Measurements from ENCODE around the gene SLC1A2. TPM values are rescaled to one million over a fixed set of nuclear protein-coding genes. Genes with fewer than 3 reads are reported as not detected.

Gene SLC1A2
- total RNA-seq, 1 donor from 2014 or later, result 54.3 TPM

GRCh38 chr11:35340715-35341114 lies 78.6 kb downstream of the SLC1A2 start:
- Mint-ChIP-seq H3K36me3 (ENCODE audit: unreplicated experiment) (no peaks in the 10 kb centered on the region), H3K27me3 (ENCODE audit: unreplicated experiment) (no peaks in the 10 kb centered on the region), H3K27ac (ENCODE audit: unreplicated experiment) (no peak overlapping the region), H3K9me3 (ENCODE audit: unreplicated experiment) (no peaks in the 10 kb centered on the region), H3K4me1 (ENCODE audit: low read depth, unreplicated experiment) (peaks cover 9% of the 10 kb centered on the region), H3K4me3 (ENCODE audit: unreplicated experiment) (no peak overlapping the region)
- no peak for DNase-seq
- TF ChIP-seq, protein P1, sequence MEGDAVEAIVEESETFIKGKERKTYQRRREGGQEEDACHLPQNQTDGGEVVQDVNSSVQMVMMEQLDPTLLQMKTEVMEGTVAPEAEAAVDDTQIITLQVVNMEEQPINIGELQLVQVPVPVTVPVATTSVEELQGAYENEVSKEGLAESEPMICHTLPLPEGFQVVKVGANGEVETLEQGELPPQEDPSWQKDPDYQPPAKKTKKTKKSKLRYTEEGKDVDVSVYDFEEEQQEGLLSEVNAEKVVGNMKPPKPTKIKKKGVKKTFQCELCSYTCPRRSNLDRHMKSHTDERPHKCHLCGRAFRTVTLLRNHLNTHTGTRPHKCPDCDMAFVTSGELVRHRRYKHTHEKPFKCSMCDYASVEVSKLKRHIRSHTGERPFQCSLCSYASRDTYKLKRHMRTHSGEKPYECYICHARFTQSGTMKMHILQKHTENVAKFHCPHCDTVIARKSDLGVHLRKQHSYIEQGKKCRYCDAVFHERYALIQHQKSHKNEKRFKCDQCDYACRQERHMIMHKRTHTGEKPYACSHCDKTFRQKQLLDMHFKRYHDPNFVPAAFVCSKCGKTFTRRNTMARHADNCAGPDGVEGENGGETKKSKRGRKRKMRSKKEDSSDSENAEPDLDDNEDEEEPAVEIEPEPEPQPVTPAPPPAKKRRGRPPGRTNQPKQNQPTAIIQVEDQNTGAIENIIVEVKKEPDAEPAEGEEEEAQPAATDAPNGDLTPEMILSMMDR (IDR thresholded peaks at IDR 0.05; ENCODE audit: partially characterized antibody, unreplicated experiment), result no peak

DNA sequence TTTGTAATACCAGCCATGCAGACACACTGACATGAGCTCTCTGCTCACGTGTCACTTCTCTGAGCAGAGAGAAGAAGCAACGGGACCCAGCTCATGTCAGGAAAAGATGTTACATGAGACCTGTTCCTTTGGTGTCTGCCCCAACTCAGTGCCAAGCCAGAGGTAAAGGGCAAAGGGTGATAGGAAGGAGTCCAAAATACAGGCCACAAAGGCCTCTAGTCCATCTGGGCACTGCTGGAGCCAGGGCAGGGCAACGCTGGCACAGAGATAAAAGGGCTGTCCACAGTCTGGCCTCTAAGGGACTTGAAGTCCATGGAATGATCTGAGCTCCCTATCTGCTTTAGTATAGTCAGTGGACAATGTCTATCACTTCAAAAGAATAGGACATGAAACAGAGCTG lies 79.3 kb downstream of the SLC1A2 start:
- H3K27me3 Mint-ChIP-seq (ENCODE audit: unreplicated experiment), result no peaks in the 10 kb centered on the region
- H3K9me3 Mint-ChIP-seq (ENCODE audit: unreplicated experiment), result no peaks in the 10 kb centered on the region
- peaks cover 6% of the 10 kb centered on the region for H3K4me1 Mint-ChIP-seq (ENCODE audit: low read depth, unreplicated experiment)
- no peak for DNase-seq
- H3K36me3 Mint-ChIP-seq (ENCODE audit: unreplicated experiment), result no peaks in the 10 kb centered on the region
- no peak overlapping the region for H3K4me3 Mint-ChIP-seq (ENCODE audit: unreplicated experiment)
- no peak overlapping the region for H3K27ac Mint-ChIP-seq (ENCODE audit: unreplicated experiment)
- TF ChIP-seq, protein P1 (IDR thresholded peaks at IDR 0.05; ENCODE audit: partially characterized antibody, unreplicated experiment), result no peak

GRCh38 chr11:35338921-35339320 lies 80.4 kb downstream of the SLC1A2 start:
- no peak overlapping the region for H3K4me3 Mint-ChIP-seq (ENCODE audit: unreplicated experiment)
- H3K4me1 Mint-ChIP-seq (ENCODE audit: low read depth, unreplicated experiment), result peaks cover 6% of the 10 kb centered on the region
- no peaks in the 10 kb centered on the region for H3K36me3 Mint-ChIP-seq (ENCODE audit: unreplicated experiment)
- no peak for DNase-seq
- no peaks in the 10 kb centered on the region for H3K9me3 Mint-ChIP-seq (ENCODE audit: unreplicated experiment)
- H3K27ac Mint-ChIP-seq (ENCODE audit: unreplicated experiment), result no peak overlapping the region
- no peaks in the 10 kb centered on the region for H3K27me3 Mint-ChIP-seq (ENCODE audit: unreplicated experiment)
- TF ChIP-seq, protein P1 (IDR thresholded peaks at IDR 0.05; ENCODE audit: partially characterized antibody, unreplicated experiment), result no peak

DNA sequence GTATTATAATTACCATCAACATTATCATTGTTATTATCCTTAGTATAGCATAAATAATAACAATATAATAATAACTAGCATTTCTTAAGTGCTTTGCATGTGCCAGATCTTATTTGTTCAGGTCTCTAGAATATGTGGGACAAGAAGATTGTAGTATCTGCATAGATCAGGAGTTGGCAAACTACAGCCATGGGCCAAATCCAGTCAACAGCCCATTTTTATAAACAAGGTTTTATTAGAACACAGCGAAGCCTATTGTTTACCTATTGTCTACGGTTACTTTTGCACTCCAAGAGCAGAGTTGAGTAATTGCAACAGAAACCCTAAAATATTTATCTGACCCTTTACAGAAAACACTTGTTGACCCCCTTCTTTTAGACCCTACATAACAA lies 81.4 kb downstream of the SLC1A2 start:
- TF ChIP-seq, protein P1 (IDR thresholded peaks at IDR 0.05; ENCODE audit: partially characterized antibody, unreplicated experiment), result no peak
- Mint-ChIP-seq H3K4me1 (ENCODE audit: low read depth, unreplicated experiment) (peaks cover 6% of the 10 kb centered on the region), H3K27ac (ENCODE audit: unreplicated experiment) (no peak overlapping the region), H3K4me3 (ENCODE audit: unreplicated experiment) (no peak overlapping the region), H3K9me3 (ENCODE audit: unreplicated experiment) (no peaks in the 10 kb centered on the region), H3K27me3 (ENCODE audit: unreplicated experiment) (no peaks in the 10 kb centered on the region), H3K36me3 (ENCODE audit: unreplicated experiment) (no peaks in the 10 kb centered on the region)
- DNase-seq, result no peak

GRCh38 chr11:35337136-35337913 lies 82.0 kb downstream of the SLC1A2 start:
- H3K9me3 Mint-ChIP-seq (ENCODE audit: unreplicated experiment), result no peaks in the 10 kb centered on the region
- H3K4me1 Mint-ChIP-seq (ENCODE audit: low read depth, unreplicated experiment), result peaks cover 6% of the 10 kb centered on the region
- no peak overlapping the region for H3K27ac Mint-ChIP-seq (ENCODE audit: unreplicated experiment)
- H3K27me3 Mint-ChIP-seq (ENCODE audit: unreplicated experiment), result no peaks in the 10 kb centered on the region
- no peak for DNase-seq
- H3K36me3 Mint-ChIP-seq (ENCODE audit: unreplicated experiment), result no peaks in the 10 kb centered on the region
- H3K4me3 Mint-ChIP-seq (ENCODE audit: unreplicated experiment), result no peak overlapping the region
- TF ChIP-seq, protein P1 (IDR thresholded peaks at IDR 0.05; ENCODE audit: partially characterized antibody, unreplicated experiment), result no peak
